HG02840 (cell line): ENCODE measurements around the gene GLIS1.

Source experiments
- ATAC-seq: cut with Tn5 transposase; IDR thresholded peaks from one replicate; pipeline ENCODE4 v1.9.1; 2021; ENCODE audit warnings: mild to moderate bottlenecking, moderate library complexity, moderate number of reproducible peaks; ENCODE audit not compliant: unreplicated experiment, low FRiP score

GLIS1 gene

DNA sequence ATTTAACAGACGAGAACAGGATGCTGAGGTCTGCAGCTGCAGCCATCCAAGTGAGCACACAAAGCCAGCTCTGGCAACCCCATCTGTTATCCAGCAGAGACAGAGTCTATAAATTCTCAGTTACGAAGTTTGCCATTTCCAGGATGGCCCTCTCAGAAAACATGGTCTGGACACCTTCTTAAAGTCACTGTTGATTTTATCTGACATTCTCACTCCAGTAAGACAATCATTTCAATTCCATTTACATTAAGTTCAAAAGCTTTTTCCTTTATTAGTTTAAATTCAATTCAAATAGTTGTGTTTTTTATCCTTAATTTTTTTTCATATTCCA, 154.2 kb downstream of the GLIS1 start:
- ATAC-seq: no peak

DNA sequence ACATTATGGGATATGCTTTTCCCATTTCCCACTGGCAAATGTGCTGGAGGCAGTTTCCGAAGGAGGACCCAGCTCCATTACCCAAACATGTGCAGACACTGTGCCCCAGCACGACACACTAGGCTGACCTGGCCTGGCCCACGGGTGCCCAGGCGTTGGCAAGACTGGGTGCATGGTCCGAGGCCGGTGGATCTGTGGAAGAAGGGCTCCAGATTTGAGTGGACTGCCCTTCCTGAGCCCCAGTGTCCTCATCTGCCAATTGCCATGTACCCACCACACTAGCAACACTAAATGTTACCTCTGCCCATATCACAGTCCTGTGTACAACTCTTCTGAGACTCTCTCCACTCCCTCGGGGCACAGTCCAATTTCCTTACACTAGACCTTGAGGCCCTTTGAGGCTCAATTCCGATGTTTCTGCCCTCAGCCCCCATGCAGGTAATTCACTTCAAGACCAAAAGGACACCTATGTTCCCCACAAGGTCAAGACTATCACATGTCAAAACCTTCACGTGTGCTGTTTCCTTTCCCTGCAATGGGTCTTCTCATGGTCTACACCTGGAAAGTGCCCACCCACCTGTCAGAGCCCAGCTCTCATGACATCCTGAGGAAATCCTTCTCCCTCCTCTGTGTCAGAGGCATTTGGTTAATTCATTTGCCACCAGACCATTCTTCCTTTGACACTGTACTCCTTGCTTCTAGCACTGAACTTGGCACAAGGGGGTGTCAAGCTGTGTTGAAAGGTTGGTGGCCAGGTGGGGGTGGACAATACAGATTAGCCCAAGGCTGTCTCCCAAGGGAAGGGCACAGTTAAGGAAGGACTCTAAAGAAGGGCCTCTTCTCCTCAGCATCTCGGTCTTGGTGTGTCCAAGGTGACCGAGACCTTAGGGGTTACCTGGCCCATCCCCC, 154.8 kb downstream of the GLIS1 start:
- ATAC-seq: no peak

DNA sequence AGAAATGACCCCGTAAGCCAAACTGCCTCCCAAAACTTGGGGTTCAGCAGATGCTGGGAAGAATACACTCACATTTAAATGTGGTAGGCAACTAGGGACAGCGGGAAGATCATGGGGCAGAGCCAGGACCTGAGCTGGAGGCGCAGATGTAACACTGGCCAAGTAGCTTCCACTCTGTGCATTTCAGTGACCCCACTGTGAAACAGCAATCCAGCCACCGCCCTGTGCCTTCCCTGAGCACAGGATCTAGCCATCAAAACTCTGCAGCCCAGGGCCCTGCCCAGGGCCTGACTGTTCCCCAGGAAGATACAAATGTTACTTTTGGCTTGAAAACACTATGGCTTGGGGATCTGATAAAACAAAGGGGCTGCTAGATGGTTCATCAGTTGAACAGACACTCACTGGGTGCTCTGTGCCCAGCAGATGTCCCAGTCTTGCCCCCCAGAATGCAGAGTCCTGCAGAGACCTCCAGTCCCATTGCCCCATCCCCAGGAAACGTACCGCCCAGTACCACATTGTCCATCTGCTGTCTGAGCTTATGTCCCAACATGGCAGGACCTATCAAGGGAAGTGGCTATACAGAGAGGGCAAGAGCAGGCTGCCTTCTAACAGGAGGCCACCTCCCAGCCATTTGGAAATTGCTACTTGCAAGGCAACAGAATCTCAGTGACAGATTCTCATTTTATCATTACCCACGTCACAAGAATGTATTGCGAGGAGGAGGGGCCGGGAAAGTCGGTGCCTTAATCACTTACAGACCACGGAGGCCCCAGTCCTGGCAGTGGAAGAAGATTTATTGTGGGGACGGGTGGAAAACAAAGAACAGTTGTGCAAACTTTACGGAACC, 155.7 kb downstream of the GLIS1 start:
- ATAC-seq: no peak

DNA sequence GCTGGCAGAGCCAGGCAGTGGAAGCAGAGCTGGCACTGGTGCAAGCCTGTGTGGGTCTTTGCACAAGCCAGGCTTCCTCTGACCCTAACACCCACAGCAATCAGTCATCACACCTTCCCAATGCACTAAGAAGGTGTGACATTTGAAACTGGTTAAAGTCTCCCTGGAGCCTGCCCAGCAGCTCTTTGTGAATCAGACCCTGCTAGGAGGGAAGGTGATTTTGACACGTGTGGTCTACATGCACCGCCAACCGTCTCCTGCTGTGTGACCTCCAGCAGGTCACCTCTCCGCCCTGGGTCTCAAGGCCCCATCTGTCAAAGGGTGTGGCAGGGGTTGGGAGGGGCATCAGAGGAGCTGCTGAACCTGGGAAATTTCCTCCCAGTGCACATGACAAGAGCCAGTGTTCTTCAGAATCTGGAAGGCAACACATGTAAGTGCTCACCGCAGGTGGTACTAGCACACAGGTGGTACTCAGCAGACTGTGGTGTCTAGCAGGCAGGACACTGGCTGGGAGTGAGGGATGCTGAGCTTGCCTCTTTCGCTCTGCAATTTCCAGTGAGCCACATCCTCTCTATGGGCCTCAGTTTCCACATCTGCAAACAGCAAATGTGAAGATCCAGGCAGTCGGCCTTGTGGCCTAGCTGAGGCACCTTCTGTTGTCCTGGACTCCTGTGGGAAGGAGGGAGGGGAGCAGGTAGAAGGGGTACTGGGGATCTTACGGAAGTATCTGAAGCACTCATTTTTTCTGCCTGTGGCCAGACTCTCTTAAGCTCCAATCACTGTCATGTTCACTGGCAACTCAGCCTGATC, 156.5 kb downstream of the GLIS1 start:
- ATAC-seq: no peak

DNA sequence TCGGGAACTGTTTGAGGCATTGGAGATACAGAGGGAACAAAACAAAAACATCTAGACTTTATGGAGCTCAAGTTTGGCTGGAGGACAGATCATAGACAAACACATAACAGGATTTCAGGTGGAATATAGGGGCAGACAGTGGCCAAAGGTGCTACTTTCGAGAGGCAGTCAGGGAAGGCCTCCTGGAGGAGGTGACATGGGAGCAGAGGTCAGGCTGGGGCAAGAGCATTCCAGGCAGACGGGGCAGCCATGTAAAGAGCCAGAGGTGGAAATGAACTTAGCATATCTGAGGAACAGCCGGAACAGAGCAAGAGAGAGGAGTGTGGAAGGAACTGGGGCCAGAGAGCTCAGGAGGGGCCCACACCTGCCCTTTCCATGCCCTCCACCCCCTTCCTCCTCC, 157.5 kb downstream of the GLIS1 start:
- ATAC-seq: no peak

DNA sequence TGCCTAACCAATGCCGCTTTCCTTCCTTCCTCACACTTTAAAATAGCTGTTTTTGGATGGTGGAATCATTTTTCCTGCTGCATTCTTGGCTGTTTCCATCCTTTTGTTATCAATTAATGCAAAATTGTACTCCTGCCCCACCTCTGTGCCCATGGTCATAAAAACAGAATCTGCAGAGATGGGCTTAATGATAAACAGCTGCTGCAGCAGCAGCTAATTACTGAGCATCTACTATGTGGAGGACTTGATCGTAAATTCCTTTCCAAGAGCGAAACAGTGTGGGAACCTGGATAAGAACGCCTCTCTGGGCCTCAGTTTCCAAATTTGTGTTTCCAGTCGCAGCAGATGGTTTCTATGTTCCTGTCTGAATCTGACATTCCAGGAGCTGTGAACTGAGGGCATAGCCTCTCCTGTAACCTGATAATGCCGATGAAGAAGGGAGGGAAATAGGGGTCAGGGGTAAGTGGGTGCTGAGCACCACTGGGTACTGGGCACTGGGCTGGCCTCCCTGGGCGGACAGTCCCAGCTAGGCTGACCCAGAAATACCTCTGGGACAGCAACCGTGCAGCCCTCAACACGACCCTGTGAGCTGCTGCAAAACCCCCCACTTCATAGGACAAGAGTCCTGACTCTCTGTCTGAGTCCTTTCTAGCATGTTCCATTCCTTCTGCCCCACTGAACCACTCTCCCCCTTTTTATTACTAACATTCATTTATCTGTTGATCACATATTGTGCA, 158.1 kb downstream of the GLIS1 start:
- no peak for ATAC-seq

DNA sequence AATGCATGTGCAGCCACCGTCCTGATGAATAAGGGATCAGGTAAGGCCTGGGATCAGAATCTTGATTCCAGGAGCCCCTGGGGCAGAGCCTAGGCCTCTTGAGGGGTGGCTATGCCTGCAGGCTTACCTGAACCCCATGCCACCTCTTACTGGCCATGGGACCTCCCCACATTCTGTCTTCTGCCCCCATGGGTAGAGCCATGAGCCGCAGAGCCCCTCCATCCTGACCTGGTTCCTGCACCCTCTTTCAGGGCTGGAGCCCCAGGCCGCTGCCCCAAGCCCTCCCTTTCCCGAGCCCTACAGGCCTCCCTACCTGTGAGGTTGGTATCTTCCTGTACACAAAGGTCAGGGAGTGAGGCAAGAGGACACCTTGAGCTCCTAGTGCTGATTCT, 159.0 kb downstream of the GLIS1 start:
- ATAC-seq: no peak

DNA sequence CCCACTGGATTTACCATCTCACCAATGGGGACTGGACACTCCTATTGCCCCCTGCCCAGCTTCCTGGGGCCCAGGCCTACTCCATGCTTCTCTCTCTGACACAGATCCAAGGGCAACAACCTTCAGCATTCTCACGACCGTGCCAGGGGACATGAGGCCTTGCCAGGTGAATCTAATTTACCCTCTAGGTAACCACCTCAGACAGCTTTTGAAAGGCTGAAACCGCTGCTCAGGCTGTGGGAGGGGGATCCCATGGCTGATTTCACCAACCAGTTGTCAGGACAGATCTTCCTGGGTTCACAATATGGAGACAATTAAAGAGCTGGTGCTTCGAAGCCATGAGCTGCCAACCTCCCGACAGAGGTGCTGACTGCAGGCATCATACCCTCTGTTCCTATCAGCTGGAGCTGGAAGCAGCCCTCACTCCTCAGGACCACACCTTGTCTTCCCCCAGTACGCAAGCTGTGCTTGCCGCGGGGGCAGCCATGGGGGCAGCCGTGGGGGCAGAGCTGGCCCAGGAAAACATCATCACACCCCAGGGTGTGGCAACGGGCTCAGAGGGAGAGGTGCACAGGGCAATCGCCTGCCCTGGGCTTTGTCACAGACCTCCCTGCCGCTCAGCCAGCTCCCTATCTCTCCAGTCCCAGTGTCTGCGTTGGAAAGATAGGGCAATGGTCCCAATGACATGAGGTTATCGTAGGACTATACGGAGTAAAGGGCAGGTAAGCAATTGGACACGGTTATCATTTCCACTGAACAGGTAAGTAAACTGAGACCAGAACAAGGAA, 159.5 kb downstream of the GLIS1 start:
- ATAC-seq: no peak

DNA sequence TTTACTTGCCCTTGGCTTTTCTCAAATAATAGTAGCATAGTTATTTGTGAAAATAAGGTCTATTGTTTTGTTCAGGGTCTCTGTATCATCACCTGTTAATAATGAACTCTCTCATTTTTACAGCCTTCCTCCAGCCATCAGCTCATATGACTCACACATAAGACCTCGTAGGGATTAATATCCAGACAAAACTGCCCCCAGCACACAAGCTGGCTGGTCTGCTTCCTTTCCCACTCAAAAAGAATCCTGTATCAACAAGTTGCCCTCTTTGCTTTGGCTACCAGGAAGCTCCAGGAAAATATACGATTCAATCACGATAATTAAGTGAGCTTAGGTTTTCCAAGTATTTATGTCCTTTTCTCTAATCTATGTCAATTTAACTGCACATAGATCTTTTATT, 160.6 kb downstream of the GLIS1 start:
- ATAC-seq: no peak

DNA sequence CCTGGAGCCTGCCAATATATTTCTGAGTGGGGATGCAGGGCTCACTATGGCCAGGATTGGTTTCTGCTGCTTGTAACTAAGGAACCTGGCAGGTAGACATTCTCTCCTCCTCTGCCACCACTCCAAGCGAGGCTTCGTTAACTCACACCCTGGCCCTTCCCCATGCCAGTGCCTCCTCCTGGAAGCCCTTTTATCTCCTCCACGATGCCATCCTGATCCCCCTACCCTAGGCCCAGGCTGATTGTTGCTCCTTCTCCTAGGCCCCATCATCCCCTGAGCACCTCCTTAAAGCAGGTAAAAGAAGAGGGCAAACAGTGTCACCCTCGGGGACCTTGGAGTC, 161.2 kb downstream of the GLIS1 start:
- ATAC-seq: no peak

DNA sequence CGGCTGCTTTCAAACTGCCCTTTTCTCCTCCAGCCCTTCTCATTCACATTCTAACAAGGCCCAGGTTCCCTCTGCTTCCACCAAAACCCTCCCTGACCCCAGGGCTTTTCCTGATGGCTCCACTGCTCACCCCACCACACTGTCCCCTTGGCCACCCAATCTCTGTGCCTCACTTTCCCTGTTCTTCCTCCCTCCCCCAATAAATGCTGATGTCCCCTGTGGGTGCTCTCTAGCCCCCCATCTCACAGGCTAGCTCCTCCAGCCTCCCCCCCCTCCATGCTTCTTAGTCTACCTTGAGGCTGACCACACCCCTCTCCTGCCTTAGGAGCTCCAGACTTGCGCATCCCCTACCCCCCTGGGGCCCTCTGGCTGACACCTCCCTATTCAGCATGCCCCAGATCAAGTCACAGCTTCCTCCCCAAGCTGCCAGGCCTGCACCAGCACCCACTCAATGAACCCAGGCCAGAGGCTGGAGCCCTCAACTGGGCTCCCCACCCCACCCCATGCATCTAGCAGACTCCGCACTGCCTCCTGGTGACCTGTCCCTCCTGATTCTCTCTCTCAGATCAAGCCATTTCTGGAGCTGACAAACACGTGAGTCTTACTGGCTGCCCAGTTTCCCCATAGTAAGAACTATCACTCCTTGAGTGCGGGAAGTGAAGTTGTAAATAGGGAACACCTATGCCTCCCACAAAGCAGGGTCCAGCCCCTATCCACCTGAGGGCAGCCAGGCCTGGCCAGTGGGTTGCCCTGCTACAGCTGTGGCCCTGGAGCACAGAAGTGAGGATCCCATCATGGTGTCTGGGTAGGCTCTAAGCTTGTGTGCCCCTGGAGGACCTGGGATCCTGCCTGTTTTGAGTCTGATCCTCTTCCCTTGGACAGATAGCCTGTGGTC, 161.9 kb downstream of the GLIS1 start:
- ATAC-seq: no peak

DNA sequence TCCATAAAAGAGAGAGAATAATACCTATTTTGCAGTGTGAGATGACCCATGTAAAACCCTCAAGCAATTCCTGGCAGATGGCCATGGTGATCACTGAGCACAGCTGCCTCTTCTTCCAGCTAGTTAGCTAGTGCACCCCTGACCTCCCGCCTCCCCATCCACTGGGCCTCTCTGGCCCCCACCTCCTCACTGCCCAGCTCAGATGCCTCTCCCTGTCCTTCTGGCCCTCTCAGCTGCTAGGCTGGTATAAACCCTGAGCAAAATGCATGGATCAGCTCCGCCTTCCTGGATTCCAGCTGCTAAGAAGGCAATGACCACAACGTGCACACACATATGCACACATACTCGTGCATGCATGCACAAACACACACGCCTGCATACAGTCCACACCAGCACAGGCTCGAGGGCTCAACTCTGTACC, 162.6 kb downstream of the GLIS1 start:
- no peak for ATAC-seq

DNA sequence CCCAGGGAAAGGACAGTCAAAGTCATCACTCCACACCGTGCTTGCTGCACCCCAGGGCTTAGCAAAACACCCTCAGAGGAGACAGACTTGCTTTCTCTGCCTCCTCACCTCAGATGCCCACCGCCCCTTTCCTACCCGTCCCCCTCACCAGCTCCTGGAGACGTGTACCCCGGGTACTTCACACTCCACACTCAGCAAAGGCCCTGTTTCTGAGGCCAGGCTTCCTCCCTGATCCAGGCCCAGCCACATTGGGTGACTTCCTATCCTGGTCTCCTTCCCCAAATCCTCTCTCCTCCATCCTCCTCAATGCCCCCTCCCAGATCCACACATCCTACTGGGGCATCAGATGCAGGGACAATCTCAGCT, 163.0 kb downstream of the GLIS1 start:
- no peak for ATAC-seq

DNA sequence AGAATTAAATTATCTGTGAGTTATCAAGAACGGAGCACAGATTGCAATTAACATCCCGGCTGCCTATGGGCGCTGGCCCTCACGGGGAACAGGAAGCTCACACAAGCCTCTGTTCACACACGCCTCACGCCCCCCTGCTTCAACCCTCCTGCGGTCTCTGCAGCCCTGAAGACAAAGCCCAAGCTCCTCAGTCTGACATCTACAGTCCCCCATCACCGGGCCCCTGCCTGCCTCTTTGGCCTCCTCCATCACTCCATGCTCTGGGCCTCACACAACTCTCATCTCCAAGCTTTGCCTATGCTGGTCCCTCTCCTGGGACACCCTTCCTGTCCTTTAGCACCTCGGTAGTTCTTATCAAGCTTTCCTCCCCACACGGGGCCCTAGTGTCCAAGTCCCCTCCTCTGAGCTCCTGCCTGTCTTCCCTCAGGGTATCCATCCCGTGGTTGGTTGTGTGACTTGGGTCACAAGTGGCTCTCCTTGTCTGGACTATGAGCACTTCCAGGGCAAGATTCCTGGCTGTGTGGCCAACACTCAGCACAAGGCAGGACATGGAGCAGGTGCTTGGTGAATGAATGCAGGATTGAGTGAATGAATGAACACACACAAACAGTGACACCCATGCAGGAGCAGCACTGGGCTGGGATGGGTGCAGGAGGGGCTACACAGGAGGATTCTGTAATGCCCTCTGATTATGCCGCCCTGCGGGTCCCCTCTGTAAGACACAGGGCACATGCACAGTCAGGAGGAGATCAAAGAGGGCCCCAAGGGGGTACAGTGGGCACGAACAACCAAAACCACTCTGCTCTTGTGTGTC, 163.6 kb downstream of the GLIS1 start:
- ATAC-seq: no peak

DNA sequence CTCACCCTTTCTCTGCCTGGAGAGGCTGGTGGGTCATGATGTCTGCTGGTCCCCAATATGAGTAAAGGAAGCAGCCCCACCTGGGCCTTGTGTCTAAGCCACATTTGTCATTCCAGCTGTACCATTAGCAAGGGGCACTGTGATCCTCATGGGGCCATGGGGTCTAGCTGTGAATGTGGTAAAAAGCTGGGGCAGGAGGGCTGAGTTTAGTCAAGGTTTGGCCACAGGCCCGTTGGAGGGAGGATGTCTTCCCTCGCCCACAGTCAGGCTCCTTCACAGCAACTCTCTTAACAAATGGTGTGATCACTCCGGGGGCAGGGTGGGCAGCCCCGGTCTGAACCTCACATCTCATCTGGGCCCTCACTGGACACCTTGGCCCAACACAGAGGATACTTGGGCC, 164.3 kb downstream of the GLIS1 start:
- no peak for ATAC-seq

DNA sequence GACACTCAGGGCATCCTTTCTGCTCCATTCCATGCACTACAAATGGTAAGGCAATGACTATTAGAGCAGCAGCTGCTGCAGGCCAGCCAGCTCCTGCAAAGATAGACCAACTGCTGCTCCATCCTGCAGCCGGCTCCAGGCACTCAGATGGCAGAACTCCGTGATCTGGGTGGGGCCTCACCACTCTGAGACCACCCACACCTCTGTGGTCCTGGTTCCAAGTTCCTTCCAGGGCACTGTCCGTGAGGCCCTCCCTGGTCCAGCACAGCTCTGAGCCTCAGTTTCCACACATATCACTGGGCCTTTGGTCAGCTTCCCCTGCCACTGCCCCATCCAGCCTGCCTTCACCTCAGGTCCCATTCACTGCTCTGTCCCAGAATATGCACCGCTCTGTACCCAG, 165.0 kb downstream of the GLIS1 start:
- ATAC-seq: no peak

DNA sequence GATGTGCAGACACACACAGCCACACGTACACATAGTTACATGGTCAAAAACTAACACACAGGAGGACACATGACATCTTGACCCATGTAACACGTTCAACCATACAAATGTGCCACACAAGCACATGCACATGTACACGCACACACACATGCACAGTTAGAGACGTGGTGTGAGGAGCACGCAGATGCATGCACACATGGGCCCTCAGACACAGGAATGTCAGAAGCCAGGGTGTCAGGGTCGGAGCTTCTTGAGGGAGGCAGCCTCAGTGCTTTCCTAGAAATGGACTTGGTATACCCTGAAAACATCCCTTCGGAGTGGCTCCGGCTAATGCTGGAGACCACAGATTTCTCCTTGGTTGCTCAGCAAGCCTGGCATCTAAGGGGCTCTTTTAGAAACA, 165.4 kb downstream of the GLIS1 start:
- no peak for ATAC-seq

DNA sequence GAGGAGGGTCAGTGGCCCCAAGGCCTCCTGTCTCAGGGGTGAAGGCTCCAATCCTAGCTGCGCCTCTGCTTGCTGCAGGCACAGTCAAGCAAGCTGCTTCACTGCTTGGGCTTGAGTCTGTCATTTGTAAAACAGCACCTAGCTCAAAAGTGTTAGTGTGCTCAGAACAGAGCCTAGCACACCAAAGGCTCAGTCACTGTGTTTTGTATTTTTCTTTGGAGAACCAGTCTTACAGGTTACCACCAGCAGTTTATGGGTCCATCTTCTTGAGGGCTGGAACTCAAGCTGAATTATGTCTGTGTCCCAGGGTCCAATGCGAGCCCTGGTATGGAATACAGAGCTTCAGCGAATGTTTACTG, 166.2 kb downstream of the GLIS1 start:
- no peak for ATAC-seq
